Activated naive CD8-positive, alpha-beta T cell treated with anti-CD3 and anti-CD28 coated beads for 36 hours (primary cell): ENCODE data around the gene GPR78. TPM values are rescaled to one million over a fixed set of nuclear protein-coding genes. Genes with fewer than 3 reads are reported as not detected.

ENCODE experiments used
- DNase-seq: peaks from one replicate; pipeline ENCODE4 v3.0.0; 2021
- H3K27ac Mint-ChIP-seq: one replicate; pipeline ENCODE4 v1.8.0; 2022; ENCODE audit warnings: mild to moderate bottlenecking, moderate library complexity, mixed read lengths
- H3K27me3 Mint-ChIP-seq: one replicate; pipeline ENCODE4 v1.8.0; 2022; ENCODE audit warnings: mild to moderate bottlenecking, mixed read lengths
- H3K36me3 Mint-ChIP-seq: one replicate; pipeline ENCODE4 v1.8.0; 2021; ENCODE audit warnings: mild to moderate bottlenecking, mixed read lengths
- H3K4me1 Mint-ChIP-seq: one replicate; pipeline ENCODE4 v1.8.0; 2021; ENCODE audit warnings: mixed read lengths
- H3K4me3 Mint-ChIP-seq: one replicate; pipeline ENCODE4 v1.8.0; 2022; ENCODE audit warnings: mild to moderate bottlenecking, moderate library complexity, mixed read lengths
- H3K9me3 Mint-ChIP-seq: one replicate; pipeline ENCODE4 v1.8.0; 2022; ENCODE audit warnings: mixed read lengths
- total RNA-seq, 2 experiments: library from RNA; stranded (reverse); gene quantifications; one replicate each; pipeline ENCODE4 v1.2.3, GENCODE V29; 2021

GPR78 gene
- total RNA-seq, 2 experiments from 2014 or later = not detected

- no peaks in the 10 kb centered on the region for H3K4me1 Mint-ChIP-seq
- H3K36me3 Mint-ChIP-seq = no peaks in the 10 kb centered on the region
- no peak overlapping the region for H3K27ac Mint-ChIP-seq
- no peaks in the 10 kb centered on the region for H3K27me3 Mint-ChIP-seq
- no peaks in the 10 kb centered on the region for H3K9me3 Mint-ChIP-seq
- H3K4me3 Mint-ChIP-seq = no peak overlapping the region
- no peak for DNase-seq
These were observed 25.1 kb downstream of the GPR78 start for GRCh38 chr4:8605289-8605688.

- Mint-ChIP-seq H3K4me1 (no peaks in the 10 kb centered on the region), H3K9me3 (no peaks in the 10 kb centered on the region), H3K4me3 (no peak overlapping the region), H3K36me3 (no peaks in the 10 kb centered on the region), H3K27ac (no peak overlapping the region), H3K27me3 (peaks cover 4% of the 10 kb centered on the region)
- no peak for DNase-seq
These were observed 26.3 kb downstream of the GPR78 start for GRCh38 chr4:8606476-8606875.

DNA sequence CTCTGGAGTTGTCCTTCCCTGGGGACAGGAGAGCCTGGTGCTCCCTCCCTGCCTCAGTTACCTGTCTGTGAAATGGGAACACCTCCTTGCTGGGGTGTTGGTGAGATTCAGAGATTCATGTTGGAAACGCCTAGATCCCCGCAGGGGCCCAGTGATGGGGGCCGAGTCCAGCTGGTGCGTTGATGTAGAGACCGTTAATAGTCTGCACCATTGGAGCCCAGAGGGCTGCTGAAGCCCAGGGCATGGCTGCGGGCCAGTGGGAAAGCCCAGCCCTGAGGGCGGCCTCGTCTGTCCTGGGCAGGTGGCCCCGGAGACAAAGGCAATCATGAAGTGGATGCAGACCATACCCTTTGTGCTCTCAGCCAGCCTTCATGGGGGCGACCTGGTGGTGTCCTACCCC is 26.8 kb downstream of the GPR78 start:
- peaks cover 7% of the 10 kb centered on the region for H3K27me3 Mint-ChIP-seq
- no peaks in the 10 kb centered on the region for H3K9me3 Mint-ChIP-seq
- DNase-seq = no peak
- no peaks in the 10 kb centered on the region for H3K36me3 Mint-ChIP-seq
- no peak overlapping the region for H3K27ac Mint-ChIP-seq
- no peaks in the 10 kb centered on the region for H3K4me1 Mint-ChIP-seq
- no peak overlapping the region for H3K4me3 Mint-ChIP-seq

DNA sequence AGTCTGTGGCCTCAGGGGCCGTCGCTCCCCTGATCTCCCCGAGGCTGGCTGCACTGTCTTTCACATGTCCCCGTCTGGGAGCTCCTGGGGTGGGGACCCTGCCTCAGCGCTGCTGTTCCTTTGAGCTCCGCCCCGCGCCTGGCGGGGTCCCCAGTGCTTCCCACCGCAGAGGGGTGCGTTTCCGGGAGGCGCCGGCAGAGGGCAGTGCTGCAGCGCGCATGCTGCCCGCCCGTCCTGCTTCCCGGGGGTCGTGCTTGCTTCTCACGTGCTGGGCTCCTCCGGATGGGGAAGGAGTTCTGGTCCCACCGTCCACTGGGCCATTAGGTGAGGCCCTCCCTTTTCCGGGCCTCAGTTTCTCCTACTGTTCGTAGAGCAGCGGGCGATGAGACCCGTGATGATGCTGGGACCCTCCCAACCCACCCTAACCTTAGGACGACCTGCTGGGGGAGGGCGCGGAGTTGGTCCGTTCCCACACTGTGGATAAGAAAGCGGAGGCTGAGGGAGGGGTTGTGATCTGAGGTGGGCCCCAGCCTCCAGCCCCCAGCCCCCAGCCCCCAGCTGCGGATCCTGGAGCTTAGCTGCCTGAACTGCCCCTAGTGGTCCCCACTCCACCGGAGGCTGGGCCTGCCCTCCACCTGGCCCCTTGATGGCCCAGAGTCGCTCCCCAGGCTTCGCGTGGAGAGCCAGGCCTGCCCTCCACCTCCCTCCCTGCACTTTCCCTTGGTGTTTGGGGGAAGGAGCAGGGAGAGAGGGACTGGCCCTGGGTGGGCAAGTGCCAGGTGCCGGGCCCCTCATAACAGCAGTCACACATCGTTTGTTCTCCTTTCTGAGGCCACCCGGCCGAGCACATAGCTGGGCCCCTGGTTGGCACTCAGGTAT is 27.6 kb downstream of the GPR78 start:
- Mint-ChIP-seq H3K4me3 (no peak overlapping the region), H3K4me1 (no peaks in the 10 kb centered on the region), H3K27me3 (peaks cover 7% of the 10 kb centered on the region), H3K9me3 (no peaks in the 10 kb centered on the region), H3K36me3 (no peaks in the 10 kb centered on the region), H3K27ac (no peak overlapping the region)
- DNase-seq = peak; percentile 41

DNA sequence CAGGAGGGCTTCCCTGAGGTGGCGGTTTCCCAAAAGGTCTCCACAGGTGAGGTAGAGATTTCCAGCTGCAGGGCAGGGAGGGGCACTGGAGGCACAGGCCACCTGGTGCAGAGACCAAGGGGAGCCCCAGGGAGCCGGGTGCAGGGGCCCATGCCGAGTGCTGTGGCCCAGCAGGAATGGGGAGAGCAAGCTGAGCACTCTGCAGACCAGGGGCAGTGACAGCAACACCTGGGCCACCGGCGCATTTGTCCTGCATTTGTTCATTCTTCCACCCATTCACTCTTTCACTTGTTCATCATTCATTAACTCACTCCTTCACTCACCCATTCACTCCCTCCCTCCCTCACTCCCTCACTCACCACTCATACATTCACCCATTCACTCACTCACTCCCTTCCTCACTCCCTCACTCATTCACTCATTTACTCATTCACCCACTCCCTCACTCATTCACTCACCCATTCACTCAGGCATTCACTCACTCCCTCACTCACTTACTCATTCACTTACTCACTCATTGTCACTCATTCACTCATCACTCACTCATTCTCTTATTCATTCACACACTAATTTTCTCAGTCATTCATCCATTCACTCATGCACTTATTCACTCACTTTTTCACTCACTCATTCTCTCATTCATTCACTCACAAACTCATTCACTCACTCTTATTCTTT is 28.7 kb downstream of the GPR78 start:
- H3K4me1 Mint-ChIP-seq = no peaks in the 10 kb centered on the region
- no peaks in the 10 kb centered on the region for H3K9me3 Mint-ChIP-seq
- H3K27me3 Mint-ChIP-seq = peaks cover 7% of the 10 kb centered on the region
- H3K4me3 Mint-ChIP-seq = no peak overlapping the region
- H3K27ac Mint-ChIP-seq = no peak overlapping the region
- H3K36me3 Mint-ChIP-seq = no peaks in the 10 kb centered on the region
- DNase-seq = no peak

DNA sequence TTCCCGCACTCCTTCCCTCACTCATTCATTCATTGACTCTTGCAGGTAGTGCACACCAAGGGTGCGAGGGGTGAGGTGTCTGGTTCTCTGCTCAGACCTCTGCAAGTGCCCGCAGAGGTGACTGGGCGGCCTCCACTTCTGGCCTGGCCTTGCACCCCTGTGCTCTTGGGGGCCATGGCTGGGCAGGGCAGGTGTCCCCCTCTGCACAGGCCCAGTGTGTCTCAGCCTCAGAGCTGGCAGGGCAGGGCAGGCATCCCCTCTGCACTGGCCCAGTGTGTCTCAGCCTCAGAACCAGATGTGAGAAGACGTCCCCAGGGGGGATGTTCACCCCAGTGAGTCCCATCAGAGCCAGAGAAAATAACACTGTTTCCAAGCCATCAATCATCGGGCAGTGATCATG is 29.2 kb downstream of the GPR78 start:
- Mint-ChIP-seq H3K9me3 (no peaks in the 10 kb centered on the region), H3K4me1 (no peaks in the 10 kb centered on the region), H3K36me3 (no peaks in the 10 kb centered on the region), H3K27me3 (peaks cover 7% of the 10 kb centered on the region), H3K4me3 (no peak overlapping the region), H3K27ac (no peak overlapping the region)
- DNase-seq = no peak

DNA sequence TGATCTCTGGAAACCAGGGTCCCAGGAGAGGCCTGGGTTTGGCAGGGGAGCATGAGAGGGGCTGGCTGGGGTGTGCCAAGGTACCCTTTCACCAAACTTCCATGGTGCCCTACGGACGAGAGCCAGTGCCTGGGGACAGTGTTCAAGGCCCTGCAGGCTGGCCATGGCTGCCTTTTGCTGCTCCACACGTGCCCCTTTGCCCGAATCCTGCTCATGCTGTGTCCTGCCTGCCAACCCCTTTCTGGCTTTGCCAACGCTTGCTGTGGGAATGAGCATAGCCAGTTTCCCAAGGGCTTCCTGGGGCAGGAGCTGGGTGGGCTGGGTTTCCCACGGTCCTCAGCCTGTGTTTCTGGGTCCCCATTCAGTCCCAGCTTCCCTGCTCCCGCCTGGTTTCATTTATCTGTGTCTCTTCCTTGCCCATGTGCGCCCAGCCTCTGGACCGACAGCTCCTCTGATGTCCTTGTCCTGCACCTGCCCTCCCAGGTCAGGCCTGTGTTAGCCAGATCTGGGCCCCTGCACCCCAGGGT is 29.7 kb downstream of the GPR78 start:
- H3K36me3 Mint-ChIP-seq = no peaks in the 10 kb centered on the region
- no peaks in the 10 kb centered on the region for H3K9me3 Mint-ChIP-seq
- no peak overlapping the region for H3K4me3 Mint-ChIP-seq
- no peak for DNase-seq
- H3K27ac Mint-ChIP-seq = no peak overlapping the region
- no peaks in the 10 kb centered on the region for H3K4me1 Mint-ChIP-seq
- H3K27me3 Mint-ChIP-seq = peaks cover 7% of the 10 kb centered on the region

- no peaks in the 10 kb centered on the region for H3K36me3 Mint-ChIP-seq
- no peaks in the 10 kb centered on the region for H3K9me3 Mint-ChIP-seq
- no peak for DNase-seq
- H3K27me3 Mint-ChIP-seq = peaks cover 7% of the 10 kb centered on the region
- no peak overlapping the region for H3K27ac Mint-ChIP-seq
- H3K4me3 Mint-ChIP-seq = no peak overlapping the region
- no peaks in the 10 kb centered on the region for H3K4me1 Mint-ChIP-seq
These were observed 30.8 kb downstream of the GPR78 start for GRCh38 chr4:8610858-8611616.

- Mint-ChIP-seq H3K36me3 (no peaks in the 10 kb centered on the region), H3K27ac (no peak overlapping the region), H3K9me3 (no peaks in the 10 kb centered on the region), H3K27me3 (peaks cover 7% of the 10 kb centered on the region), H3K4me3 (no peak overlapping the region), H3K4me1 (no peaks in the 10 kb centered on the region)
- no peak for DNase-seq
These were observed 32.5 kb downstream of the GPR78 start for GRCh38 chr4:8612646-8613045.

- Mint-ChIP-seq H3K27me3 (peaks cover 7% of the 10 kb centered on the region), H3K9me3 (no peaks in the 10 kb centered on the region), H3K36me3 (no peaks in the 10 kb centered on the region), H3K4me3 (no peak overlapping the region), H3K27ac (no peak overlapping the region), H3K4me1 (no peaks in the 10 kb centered on the region)
- no peak for DNase-seq
These were observed 33.5 kb downstream of the GPR78 start for GRCh38 chr4:8613421-8614364.

GRCh38 chr4:8614365-8615193 is 34.4 kb downstream of the GPR78 start:
- Mint-ChIP-seq H3K4me3 (no peak overlapping the region), H3K27me3 (peaks cover 7% of the 10 kb centered on the region), H3K36me3 (no peaks in the 10 kb centered on the region), H3K4me1 (no peaks in the 10 kb centered on the region), H3K9me3 (no peaks in the 10 kb centered on the region), H3K27ac (no peak overlapping the region)
- DNase-seq = no peak

DNA sequence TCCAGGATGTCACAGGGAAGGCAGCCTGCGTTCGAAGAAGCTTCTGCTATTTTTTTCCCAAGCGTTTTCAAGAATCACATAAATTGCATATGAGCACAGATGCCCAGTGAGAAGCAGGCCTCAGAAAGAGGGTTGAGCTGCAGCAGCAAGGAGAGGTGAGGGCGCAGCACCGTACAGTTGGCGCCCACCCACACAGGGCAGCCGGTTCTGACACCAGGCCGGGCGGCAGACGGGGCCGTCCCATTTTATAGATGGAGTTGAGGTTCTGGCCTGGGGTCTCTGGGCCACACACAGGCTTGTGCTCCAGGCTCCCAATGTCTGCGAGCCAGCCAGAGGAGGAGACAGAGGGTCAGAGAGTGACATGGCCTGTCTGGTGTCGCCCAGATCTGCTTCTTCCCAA is 35.2 kb downstream of the GPR78 start:
- H3K36me3 Mint-ChIP-seq = no peaks in the 10 kb centered on the region

GRCh38 chr4:8615921-8616787 is 36.0 kb downstream of the GPR78 start:
- Mint-ChIP-seq H3K4me3 (no peak overlapping the region), H3K4me1 (no peaks in the 10 kb centered on the region), H3K36me3 (no peaks in the 10 kb centered on the region), H3K27me3 (peaks cover 3% of the 10 kb centered on the region), H3K9me3 (no peaks in the 10 kb centered on the region), H3K27ac (no peak overlapping the region)
- DNase-seq = no peak

More for the DNA sequence above, 35.2 kb downstream of the GPR78 start:
- no peak overlapping the region for H3K27ac Mint-ChIP-seq
- no peak overlapping the region for H3K4me3 Mint-ChIP-seq
- H3K9me3 Mint-ChIP-seq = no peaks in the 10 kb centered on the region
- DNase-seq = no peak
- peaks cover 7% of the 10 kb centered on the region for H3K27me3 Mint-ChIP-seq
- no peaks in the 10 kb centered on the region for H3K4me1 Mint-ChIP-seq
